Type B pancreatic cell (in vitro differentiated cells): ENCODE measurements around the gene TRIML1. TPM values are rescaled to one million over a fixed set of nuclear protein-coding genes. Genes with fewer than 3 reads are reported as not detected.
A peak's percentile ranks its signal among the peaks of the same experiment; 100 is the strongest.

ENCODE experiments used
- DNase-seq: peaks from one replicate; pipeline ENCODE4 v3.0.0; 2021; ENCODE audit warnings: mixed read lengths; ENCODE audit not compliant: unreplicated experiment; ENCODE audit errors: extremely low spot score
- H3K27ac Mint-ChIP-seq: 2 replicates; pipeline ENCODE4 v1.8.0; 2021; ENCODE audit warnings: mild to moderate bottlenecking, mixed read lengths
- H3K27me3 Mint-ChIP-seq: 2 replicates; pipeline ENCODE4 v1.8.0; 2021; ENCODE audit warnings: mixed read lengths
- H3K36me3 Mint-ChIP-seq: 2 replicates; pipeline ENCODE4 v1.8.0; 2021; ENCODE audit warnings: mixed read lengths
- H3K4me1 Mint-ChIP-seq: one replicate; pipeline ENCODE4 v1.8.0; 2021; ENCODE audit warnings: mixed read lengths; ENCODE audit not compliant: unreplicated experiment
- H3K4me3 Mint-ChIP-seq: 2 replicates; pipeline ENCODE4 v1.8.0; 2021; ENCODE audit warnings: mild to moderate bottlenecking, mixed read lengths
- H3K9me3 Mint-ChIP-seq: 2 replicates; pipeline ENCODE4 v1.8.0; 2021; ENCODE audit warnings: mixed read lengths
- CTCF ChIP-seq: fragments of 200-600 bp; sonication (generic); conservative IDR thresholded peaks from 2 replicates; pipeline ENCODE4 v1.5.0; 2021; ENCODE audit warnings: antibody characterized with exemption, mild to moderate bottlenecking
- total RNA-seq: library from RNA; stranded (reverse); gene quantifications from 2 replicates; pipeline ENCODE4 v1.2.1, GENCODE V29; 2021; ENCODE audit warnings: low replicate concordance

Gene TRIML1
- total RNA-seq, 1 donor from 2014 or later = 0.82 TPM

- DNase-seq = no peak
- no peak for TF ChIP-seq CTCF
Measured at GRCh38 chr4:188168726-188169373, 29.6 kb downstream of the TRIML1 start.

GRCh38 chr4:188171551-188171950 lies 32.3 kb downstream of the TRIML1 start:
- no peaks in the 10 kb centered on the region for H3K27me3 Mint-ChIP-seq
- no peak overlapping the region for H3K27ac Mint-ChIP-seq

More at GRCh38 chr4:188168726-188169373, 29.6 kb downstream of the TRIML1 start:
- Mint-ChIP-seq H3K4me3 (no peak overlapping the region), H3K27me3 (no peaks in the 10 kb centered on the region), H3K27ac (no peak overlapping the region), H3K4me1 (no peaks in the 10 kb centered on the region), H3K9me3 (no peaks in the 10 kb centered on the region), H3K36me3 (no peaks in the 10 kb centered on the region)

DNA sequence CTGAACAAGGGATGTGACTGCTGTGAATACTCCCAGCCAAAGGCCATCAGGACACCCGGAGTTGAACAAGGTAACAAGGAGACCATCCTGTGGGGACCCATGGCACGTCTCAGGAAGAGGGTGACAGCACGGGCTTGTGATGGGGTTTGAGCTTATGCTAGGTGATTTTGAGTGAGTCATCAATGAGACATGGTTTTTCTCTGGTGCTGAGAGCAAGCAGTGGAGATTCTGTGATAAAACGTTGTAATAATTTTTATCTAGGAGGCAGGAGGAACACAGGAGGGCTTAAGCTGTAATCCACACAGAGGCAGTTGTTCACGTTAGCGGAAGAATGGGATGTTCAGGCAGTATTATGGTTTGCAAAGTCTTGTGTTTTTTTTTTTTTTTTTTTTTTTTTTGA lies 36.0 kb downstream of the TRIML1 start:
- Mint-ChIP-seq H3K27ac (no peak overlapping the region), H3K9me3 (peaks cover 4% of the 10 kb centered on the region), H3K27me3 (no peaks in the 10 kb centered on the region), H3K36me3 (no peaks in the 10 kb centered on the region), H3K4me3 (no peak overlapping the region), H3K4me1 (no peaks in the 10 kb centered on the region)
- TF ChIP-seq CTCF = no peak
- DNase-seq = no peak

More at GRCh38 chr4:188171551-188171950, 32.3 kb downstream of the TRIML1 start:
- Mint-ChIP-seq H3K9me3 (peaks cover 4% of the 10 kb centered on the region), H3K36me3 (no peaks in the 10 kb centered on the region), H3K4me3 (no peak overlapping the region), H3K4me1 (no peaks in the 10 kb centered on the region)
- DNase-seq = no peak
- TF ChIP-seq CTCF = no peak

- H3K9me3 Mint-ChIP-seq = peaks cover 7% of the 10 kb centered on the region
- no peak for TF ChIP-seq CTCF
- H3K4me1 Mint-ChIP-seq = no peaks in the 10 kb centered on the region
- no peak for DNase-seq
- no peaks in the 10 kb centered on the region for H3K36me3 Mint-ChIP-seq
- H3K27ac Mint-ChIP-seq = no peak overlapping the region
- peak overlapping the region; percentile 16 for H3K4me3 Mint-ChIP-seq
- no peaks in the 10 kb centered on the region for H3K27me3 Mint-ChIP-seq
Measured at GRCh38 chr4:188177997-188178675, 38.9 kb downstream of the TRIML1 start.

- no peaks in the 10 kb centered on the region for H3K27me3 Mint-ChIP-seq
- no peak overlapping the region for H3K27ac Mint-ChIP-seq
- H3K36me3 Mint-ChIP-seq = no peaks in the 10 kb centered on the region
- DNase-seq = no peak
- H3K4me1 Mint-ChIP-seq = no peaks in the 10 kb centered on the region
- no peak for TF ChIP-seq CTCF
- peaks cover 7% of the 10 kb centered on the region for H3K9me3 Mint-ChIP-seq
- H3K4me3 Mint-ChIP-seq = no peak overlapping the region
Measured at GRCh38 chr4:188178806-188179205, 39.6 kb downstream of the TRIML1 start.
